ENCODE measurements around the gene ZBTB2.
"Not testable (repeated sequence)": the region's sequence is repeated elsewhere in the genome, so short reads cannot be mapped to it uniquely, and the experiment has no call there.

Gene ZBTB2

GRCh38 chr6:151372164-151372563 lies 19.2 kb downstream of the ZBTB2 start:
- Histone ChIP-seq H3K27me3 (ENCODE audit: insufficient read depth, insufficient read length) (no peaks in the 10 kb centered on the region), H3K36me3 (ENCODE audit: insufficient read depth, insufficient read length, low read length) (peaks cover 33% of the 10 kb centered on the region), H3K4me3 (ENCODE audit: insufficient read length, low read depth) (no peak overlapping the region), H3K4me1 (ENCODE audit: insufficient read depth, insufficient read length) (no peaks in the 10 kb centered on the region), H3K9me3 (ENCODE audit: insufficient read depth, low read length) (no peaks in the 10 kb centered on the region), H3K9ac (ENCODE audit: insufficient read length, low read depth) (no peak overlapping the region)
- TF ChIP-seq YY1 (IDR thresholded peaks at IDR 0.05; ENCODE audit: insufficient read depth, insufficient read length) (no peak), SUZ12 (IDR thresholded peaks at IDR 0.05; ENCODE audit: extremely low read depth, insufficient read depth, insufficient read length) (no peak), ZNF274 (IDR thresholded peaks at IDR 0.05; ENCODE audit: low read depth, low read length) (no peak)
- DNase-seq (ENCODE audit: low read depth, low spot score), result no peak

- DNase-seq (ENCODE audit: low read depth, low spot score), result no peak
- H3K4me3 ChIP-seq (ENCODE audit: insufficient read length, low read depth), result no peak overlapping the region
- no peak overlapping the region for H3K9ac ChIP-seq (ENCODE audit: insufficient read length, low read depth)
- no peaks in the 10 kb centered on the region for H3K9me3 ChIP-seq (ENCODE audit: insufficient read depth, low read length)
- H3K36me3 ChIP-seq (ENCODE audit: insufficient read depth, insufficient read length, low read length), result peaks cover 45% of the 10 kb centered on the region
- no peaks in the 10 kb centered on the region for H3K27me3 ChIP-seq (ENCODE audit: insufficient read depth, insufficient read length)
- no peaks in the 10 kb centered on the region for H3K4me1 ChIP-seq (ENCODE audit: insufficient read depth, insufficient read length)
- no peak for TF ChIP-seq SUZ12 (IDR thresholded peaks at IDR 0.05; ENCODE audit: extremely low read depth, insufficient read depth, insufficient read length)
- TF ChIP-seq ZNF274 (IDR thresholded peaks at IDR 0.05; ENCODE audit: low read depth, low read length), result no peak
- no peak for TF ChIP-seq YY1 (IDR thresholded peaks at IDR 0.05; ENCODE audit: insufficient read depth, insufficient read length)
Observed at GRCh38 chr6:151370509-151371078, 20.8 kb downstream of the ZBTB2 start.

GRCh38 chr6:151365233-151365632 lies 26.1 kb downstream of the ZBTB2 start:
- TF ChIP-seq ZNF274 (IDR thresholded peaks at IDR 0.05; ENCODE audit: low read depth, low read length) (no peak), SUZ12 (IDR thresholded peaks at IDR 0.05; ENCODE audit: extremely low read depth, insufficient read depth, insufficient read length) (no peak), YY1 (IDR thresholded peaks at IDR 0.05; ENCODE audit: insufficient read depth, insufficient read length) (no peak)
- Histone ChIP-seq H3K27me3 (ENCODE audit: insufficient read depth, insufficient read length) (no peaks in the 10 kb centered on the region), H3K36me3 (ENCODE audit: insufficient read depth, insufficient read length, low read length) (peaks cover 36% of the 10 kb centered on the region), H3K4me1 (ENCODE audit: insufficient read depth, insufficient read length) (no peaks in the 10 kb centered on the region), H3K4me3 (ENCODE audit: insufficient read length, low read depth) (no peak overlapping the region), H3K9ac (ENCODE audit: insufficient read length, low read depth) (no peak overlapping the region), H3K9me3 (ENCODE audit: insufficient read depth, low read length) (no peaks in the 10 kb centered on the region)
- DNase-seq (ENCODE audit: low read depth, low spot score), result no peak

- Histone ChIP-seq H3K27me3 (ENCODE audit: insufficient read depth, insufficient read length) (no peaks in the 10 kb centered on the region), H3K4me3 (ENCODE audit: insufficient read length, low read depth) (no peak overlapping the region), H3K9ac (ENCODE audit: insufficient read length, low read depth) (no peak overlapping the region), H3K36me3 (ENCODE audit: insufficient read depth, insufficient read length, low read length) (peaks cover 22% of the 10 kb centered on the region), H3K4me1 (ENCODE audit: insufficient read depth, insufficient read length) (no peaks in the 10 kb centered on the region), H3K9me3 (ENCODE audit: insufficient read depth, low read length) (no peaks in the 10 kb centered on the region)
- TF ChIP-seq SUZ12 (IDR thresholded peaks at IDR 0.05; ENCODE audit: extremely low read depth, insufficient read depth, insufficient read length), result no peak
- TF ChIP-seq ZNF274 (IDR thresholded peaks at IDR 0.05; ENCODE audit: low read depth, low read length), result no peak
- no peak for TF ChIP-seq YY1 (IDR thresholded peaks at IDR 0.05; ENCODE audit: insufficient read depth, insufficient read length)
- DNase-seq (ENCODE audit: low read depth, low spot score), result no peak
Observed at GRCh38 chr6:151359486-151359885, 31.9 kb downstream of the ZBTB2 start.

GRCh38 chr6:151358475-151358874 lies 32.9 kb downstream of the ZBTB2 start:
- Histone ChIP-seq H3K27me3 (ENCODE audit: insufficient read depth, insufficient read length) (no peaks in the 10 kb centered on the region), H3K9me3 (ENCODE audit: insufficient read depth, low read length) (no peaks in the 10 kb centered on the region), H3K4me1 (ENCODE audit: insufficient read depth, insufficient read length) (no peaks in the 10 kb centered on the region), H3K36me3 (ENCODE audit: insufficient read depth, insufficient read length, low read length) (peaks cover 22% of the 10 kb centered on the region), H3K4me3 (ENCODE audit: insufficient read length, low read depth) (no peak overlapping the region), H3K9ac (ENCODE audit: insufficient read length, low read depth) (no peak overlapping the region)
- no peak for DNase-seq (ENCODE audit: low read depth, low spot score)
- TF ChIP-seq SUZ12 (IDR thresholded peaks at IDR 0.05; ENCODE audit: extremely low read depth, insufficient read depth, insufficient read length) (no peak), ZNF274 (IDR thresholded peaks at IDR 0.05; ENCODE audit: low read depth, low read length) (no peak), YY1 (IDR thresholded peaks at IDR 0.05; ENCODE audit: insufficient read depth, insufficient read length) (no peak)

GRCh38 chr6:151357758-151358436 lies 33.5 kb downstream of the ZBTB2 start:
- no peak for TF ChIP-seq YY1 (IDR thresholded peaks at IDR 0.05; ENCODE audit: insufficient read depth, insufficient read length)
- TF ChIP-seq SUZ12 (IDR thresholded peaks at IDR 0.05; ENCODE audit: extremely low read depth, insufficient read depth, insufficient read length), result no peak
- TF ChIP-seq ZNF274 (IDR thresholded peaks at IDR 0.05; ENCODE audit: low read depth, low read length), result no peak
- Histone ChIP-seq H3K27me3 (ENCODE audit: insufficient read depth, insufficient read length) (no peaks in the 10 kb centered on the region), H3K9me3 (ENCODE audit: insufficient read depth, low read length) (no peaks in the 10 kb centered on the region), H3K9ac (ENCODE audit: insufficient read length, low read depth) (no peak overlapping the region), H3K4me3 (ENCODE audit: insufficient read length, low read depth) (no peak overlapping the region), H3K36me3 (ENCODE audit: insufficient read depth, insufficient read length, low read length) (peaks cover 25% of the 10 kb centered on the region), H3K4me1 (ENCODE audit: insufficient read depth, insufficient read length) (no peaks in the 10 kb centered on the region)
- DNase-seq (ENCODE audit: low read depth, low spot score), result no peak

GRCh38 chr6:151356983-151357382 lies 34.4 kb downstream of the ZBTB2 start:
- peaks cover 32% of the 10 kb centered on the region for H3K36me3 ChIP-seq (ENCODE audit: insufficient read depth, insufficient read length, low read length)
- H3K9me3 ChIP-seq (ENCODE audit: insufficient read depth, low read length); H3K4me3 ChIP-seq (ENCODE audit: insufficient read length, low read depth); H3K27me3 ChIP-seq (ENCODE audit: insufficient read depth, insufficient read length); H3K4me1 ChIP-seq (ENCODE audit: insufficient read depth, insufficient read length); H3K9ac ChIP-seq (ENCODE audit: insufficient read length, low read depth); DNase-seq (ENCODE audit: low read depth, low spot score): not testable (repeated sequence)
